Esophagus muscularis mucosa (tissue), 4 donors: ENCODE measurements around the gene NR5A2. TPM values are rescaled to one million over a fixed set of nuclear protein-coding genes. Genes with fewer than 3 reads are reported as not detected.

Experiments
- DNase-seq: peaks from one replicate; pipeline ENCODE4 v3.0.0-alpha.2; 2017; ENCODE audit errors: extremely low spot score
- H3K27ac ChIP-seq, 4 donors: fragments of 200-600 bp; sonication (generic); replicated peaks in 1 of 4; 1 replicate in 3 of 4; 2 replicates in 1 of 4; pipeline ENCODE4 v1.5.1; 2016 to 2019; ENCODE audit warnings: mild to moderate bottlenecking in 1 of 4
- H3K27me3 ChIP-seq, 4 donors: fragments of 200-600 bp; sonication (generic); one replicate each; pipeline versions ENCODE4 v1.5.1 to v1.6.0; 2016 to 2019
- H3K36me3 ChIP-seq, 4 donors: fragments of 200-600 bp; sonication (generic); one replicate each; pipeline ENCODE4 v1.5.1; 2016 to 2019
- H3K4me1 ChIP-seq, 4 donors: fragments of 200-600 bp; sonication (generic); one replicate each; pipeline ENCODE4 v1.5.1; 2016 to 2019
- H3K4me3 ChIP-seq, 4 donors: fragments of 200-600 bp; sonication (generic); 1 replicate in 2 of 4; 2 replicates in 2 of 4; pipeline ENCODE4 v1.5.1; 2016 to 2019; ENCODE audit warnings: mild to moderate bottlenecking in 4 of 4, moderate library complexity in 1 of 4
- H3K9me3 ChIP-seq, 4 donors: fragments of 200-600 bp; sonication (generic); 1 replicate in 3 of 4; 2 replicates in 1 of 4; pipeline ENCODE4 v1.5.1; 2016 to 2019
- EP300 ChIP-seq: sonication (generic); formaldehyde crosslinking; IDR thresholded peaks from one replicate; pipeline ENCODE4 v1.6.1; 2017; ENCODE audit warnings: antibody characterized with exemption
- POLR2A ChIP-seq: fragments of 450-650 bp; IDR thresholded peaks from one replicate; pipeline ENCODE4 v1.6.1; 2017; ENCODE audit warnings: antibody characterized with exemption, moderate library complexity, mild to moderate bottlenecking, low read depth
- POLR2AphosphoS5 ChIP-seq, 2 donors: sonication (generic); formaldehyde crosslinking; IDR thresholded peaks; one replicate each; pipeline ENCODE4 v1.6.1; 2017; ENCODE audit warnings: antibody characterized with exemption in 2 of 2
- WGBS: methylation state at CpG from one replicate; pipeline ENCODE4 v1.1.5; 2018; 5-methylcytosine and 5-hydroxymethylcytosine counted together
- intact Hi-C: fragments of 100-400 bp; cut with DNase I; formaldehyde crosslinking; loops from one replicate; pipeline ENCODE4 v1.15.1; 2023
- total RNA-seq, 4 donors: library from RNA; depleted of rRNA; stranded (reverse); fragments of >200 nt; gene quantifications; one replicate each; pipeline versions ENCODE4 v1.1.0 to v1.2.1, GENCODE V29; 2016
- TF ChIP-seq, protein P1 (sequence below), 3 experiments: fragments of 200-600 bp in 2 of 3; fragments of 450-650 bp in 1 of 3; sonication (generic) in 2 of 3; IDR thresholded peaks; one replicate each; pipeline ENCODE4 v1.5.1; 2017 to 2019; ENCODE audit warnings: antibody characterized with exemption in 3 of 3, mild to moderate bottlenecking in 2 of 3, moderate library complexity in 1 of 3

Gene NR5A2
- total RNA-seq, 4 donors from 2014 or later: 0.83 to 4.0 (median 2.9) TPM

DNA sequence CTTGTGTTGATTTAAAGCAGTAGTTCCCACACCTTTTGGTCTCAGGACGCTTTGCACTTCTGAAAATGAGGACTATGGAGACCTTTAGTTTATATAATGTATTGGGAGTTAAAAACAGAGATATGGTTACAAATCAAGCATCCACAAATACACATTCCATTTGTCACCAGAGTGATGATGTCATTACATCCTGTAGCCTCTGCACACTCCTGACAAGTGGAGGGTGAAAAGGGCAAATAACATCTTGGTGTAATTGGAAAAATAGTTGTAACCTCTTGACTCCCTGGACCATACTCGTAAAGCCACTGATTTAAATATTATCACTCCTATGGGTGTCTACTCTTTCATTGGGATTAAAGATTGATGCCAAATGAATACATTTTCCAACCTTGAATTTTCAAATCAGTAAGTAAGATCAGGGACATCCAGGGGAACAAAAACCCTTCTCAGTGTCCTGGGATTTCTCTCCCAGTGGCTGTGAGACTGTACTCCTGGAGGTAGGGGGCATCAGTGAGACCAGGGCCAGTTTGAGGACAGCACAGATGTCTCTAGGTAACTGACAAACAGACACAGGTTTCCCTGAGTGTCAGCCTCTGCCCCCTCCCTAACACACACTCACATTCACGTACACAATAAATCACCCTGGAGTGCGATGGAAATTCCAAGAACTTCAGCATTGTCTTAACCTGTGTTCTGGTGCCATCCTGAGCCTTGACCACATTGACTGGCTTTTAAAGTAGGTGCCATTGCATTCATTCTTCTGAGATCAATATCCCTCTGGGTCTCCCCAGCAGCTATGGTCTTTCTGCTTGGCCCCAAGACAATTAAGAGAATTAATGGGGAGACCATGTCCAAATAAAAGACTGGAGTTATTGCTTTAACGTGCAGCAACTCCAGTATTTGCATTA, 63.0 kb downstream of the NR5A2 start:
- TF ChIP-seq POLR2AphosphoS5 (IDR thresholded peaks at IDR 0.05): no peak
- TF ChIP-seq, protein P1, sequence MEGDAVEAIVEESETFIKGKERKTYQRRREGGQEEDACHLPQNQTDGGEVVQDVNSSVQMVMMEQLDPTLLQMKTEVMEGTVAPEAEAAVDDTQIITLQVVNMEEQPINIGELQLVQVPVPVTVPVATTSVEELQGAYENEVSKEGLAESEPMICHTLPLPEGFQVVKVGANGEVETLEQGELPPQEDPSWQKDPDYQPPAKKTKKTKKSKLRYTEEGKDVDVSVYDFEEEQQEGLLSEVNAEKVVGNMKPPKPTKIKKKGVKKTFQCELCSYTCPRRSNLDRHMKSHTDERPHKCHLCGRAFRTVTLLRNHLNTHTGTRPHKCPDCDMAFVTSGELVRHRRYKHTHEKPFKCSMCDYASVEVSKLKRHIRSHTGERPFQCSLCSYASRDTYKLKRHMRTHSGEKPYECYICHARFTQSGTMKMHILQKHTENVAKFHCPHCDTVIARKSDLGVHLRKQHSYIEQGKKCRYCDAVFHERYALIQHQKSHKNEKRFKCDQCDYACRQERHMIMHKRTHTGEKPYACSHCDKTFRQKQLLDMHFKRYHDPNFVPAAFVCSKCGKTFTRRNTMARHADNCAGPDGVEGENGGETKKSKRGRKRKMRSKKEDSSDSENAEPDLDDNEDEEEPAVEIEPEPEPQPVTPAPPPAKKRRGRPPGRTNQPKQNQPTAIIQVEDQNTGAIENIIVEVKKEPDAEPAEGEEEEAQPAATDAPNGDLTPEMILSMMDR (IDR thresholded peaks at IDR 0.05): no peak
- TF ChIP-seq POLR2A: no peak
- no peak for TF ChIP-seq EP300
- intact Hi-C loops: no loop called here
- WGBS: 74% methylated on average over 4 of the region's 5 CpGs
- Histone ChIP-seq H3K4me3 (no peak overlapping the region), H3K27me3 (no peaks in the 10 kb centered on the region), H3K36me3 (no peaks in the 10 kb centered on the region), H3K27ac (no peak overlapping the region), H3K9me3 (no peaks in the 10 kb centered on the region), H3K4me1 (no peaks in the 10 kb centered on the region)
- DNase-seq: no peak

DNA sequence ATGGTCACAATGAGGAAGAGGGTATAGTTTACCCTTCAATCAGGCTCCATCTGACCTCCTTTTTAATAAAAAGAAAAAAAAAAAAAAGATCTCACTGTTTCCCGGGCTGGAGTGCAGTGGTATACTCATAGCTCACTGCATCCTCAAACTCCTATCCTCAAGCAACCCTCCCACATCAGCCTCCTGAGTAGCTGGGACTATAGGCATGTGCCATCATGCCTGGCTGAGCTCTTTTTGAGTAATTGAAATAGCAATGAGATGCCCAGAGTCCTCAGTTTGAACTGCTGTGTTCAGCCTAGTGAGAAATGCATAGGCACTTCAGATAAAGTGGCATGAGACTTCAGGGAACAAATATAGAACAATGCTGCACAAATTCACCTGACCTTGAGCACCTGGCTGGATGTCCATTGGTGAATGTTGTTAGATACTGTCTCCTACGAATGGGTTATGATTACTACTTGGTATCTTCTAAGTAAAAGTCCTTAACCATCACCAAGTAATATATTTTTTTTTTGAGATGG, 67.6 kb downstream of the NR5A2 start:
- DNase-seq: no peak
- Histone ChIP-seq H3K9me3 (no peaks in the 10 kb centered on the region), H3K4me1 (peaks cover 5 to 14% (median 13%) of the 10 kb centered on the region in 4 donors), H3K36me3 (no peaks in the 10 kb centered on the region), H3K27ac (no peak overlapping the region), H3K27me3 (no peaks in the 10 kb centered on the region), H3K4me3 (no peak overlapping the region)
- intact Hi-C loops: no loop called here
- 75% methylated on average over 2 of the region's 2 CpGs for whole genome bisulfite sequencing
- TF ChIP-seq EP300 (no peak), POLR2AphosphoS5 (IDR thresholded peaks at IDR 0.05) (no peak), POLR2A (no peak)
- TF ChIP-seq, protein P1 (IDR thresholded peaks at IDR 0.05): no peak

DNA sequence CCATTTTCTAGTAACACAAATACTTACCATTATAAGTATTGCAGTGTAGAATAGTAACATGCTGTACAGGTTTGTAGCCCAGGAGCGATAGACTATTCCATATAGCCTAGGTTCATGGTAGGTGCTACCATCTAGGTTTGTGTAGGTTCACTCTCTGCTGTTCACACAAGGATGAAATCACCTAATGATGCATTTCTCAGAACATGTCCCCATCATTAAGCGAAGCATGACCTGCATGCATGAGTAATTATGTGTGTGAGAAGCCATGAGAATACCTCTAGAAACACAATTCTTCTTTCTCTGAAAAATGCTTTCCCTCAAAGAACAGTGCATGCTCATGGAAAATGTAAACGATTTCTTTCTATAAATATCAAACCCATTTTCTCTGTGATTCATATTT, 69.3 kb downstream of the NR5A2 start:
- no peak overlapping the region for H3K4me3 ChIP-seq
- TF ChIP-seq POLR2AphosphoS5 (IDR thresholded peaks at IDR 0.05): no peak
- intact Hi-C loops: no loop called here
- no peaks in the 10 kb centered on the region for H3K36me3 ChIP-seq
- H3K27ac ChIP-seq: no peak overlapping the region
- no peaks in the 10 kb centered on the region for H3K9me3 ChIP-seq
- DNase-seq: no peak
- 71% methylated on average over 3 of the region's 3 CpGs for WGBS
- H3K4me1 ChIP-seq: peaks cover 5 to 18% (median 13%) of the 10 kb centered on the region in 4 donors
- no peaks in the 10 kb centered on the region for H3K27me3 ChIP-seq

DNA sequence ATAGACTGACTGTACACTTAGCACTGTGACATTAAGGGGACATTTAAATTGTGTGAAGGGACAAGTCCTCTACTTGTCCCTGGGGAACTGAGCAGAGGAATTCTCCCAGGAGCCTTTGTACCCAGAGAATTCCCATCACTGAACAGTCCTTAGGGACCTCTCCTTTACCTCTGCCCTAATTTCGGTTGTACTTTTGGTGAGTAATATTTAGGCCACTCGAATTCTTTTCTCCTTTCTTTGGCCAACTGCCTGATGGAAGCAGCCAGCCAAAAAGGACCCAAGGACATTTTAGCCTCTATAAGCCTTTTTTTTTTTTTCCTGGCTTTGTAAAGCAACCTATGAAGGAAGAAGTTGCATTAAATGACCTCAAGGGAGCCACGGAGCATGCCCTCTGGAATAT, 71.5 kb downstream of the NR5A2 start:
- H3K27me3 ChIP-seq: no peaks in the 10 kb centered on the region
- H3K4me1 ChIP-seq: peaks cover 5 to 18% (median 13%) of the 10 kb centered on the region in 4 donors
- WGBS: 51% methylated on average over 3 of the region's 3 CpGs
- no peak for DNase-seq
- intact Hi-C loops: no loop called here
- no peak overlapping the region for H3K4me3 ChIP-seq
- no peaks in the 10 kb centered on the region for H3K36me3 ChIP-seq
- no peaks in the 10 kb centered on the region for H3K9me3 ChIP-seq
- TF ChIP-seq EP300: no peak
- TF ChIP-seq, protein P1 (IDR thresholded peaks at IDR 0.05): no peak
- TF ChIP-seq POLR2A: no peak
- no peak for TF ChIP-seq POLR2AphosphoS5 (IDR thresholded peaks at IDR 0.05)
- no peak overlapping the region for H3K27ac ChIP-seq

DNA sequence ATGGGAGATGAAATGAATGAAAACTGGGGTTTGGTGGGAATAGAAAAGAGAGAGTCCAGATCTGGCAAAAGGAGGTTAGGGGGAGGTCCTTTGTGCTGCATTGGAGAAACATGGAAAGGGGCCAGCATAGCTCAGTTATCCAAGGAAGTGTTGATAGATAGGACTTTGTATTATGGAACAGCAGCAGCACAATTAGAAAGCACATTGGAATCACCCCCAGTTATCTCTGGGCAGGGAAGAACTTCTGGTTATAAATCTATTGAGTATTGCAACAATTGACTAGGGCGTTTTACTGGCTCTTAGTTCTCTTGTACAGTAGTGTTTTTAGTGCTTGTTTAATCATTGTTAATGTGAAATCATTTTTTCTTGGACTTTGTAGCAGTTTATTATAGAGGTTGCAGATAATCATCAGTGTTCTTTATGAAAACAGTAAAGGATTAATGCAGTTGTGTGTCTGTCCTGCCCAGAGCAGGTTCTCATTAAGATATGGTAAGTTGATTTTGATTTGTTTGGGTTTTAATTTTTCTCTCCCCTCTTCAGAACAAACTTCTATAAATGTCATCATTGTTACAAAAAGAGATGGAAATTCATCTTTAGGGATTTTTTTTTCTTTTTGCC, 76.6 kb downstream of the NR5A2 start:
- H3K4me1 ChIP-seq: peaks cover 2 to 14% (median 7%) of the 10 kb centered on the region in 4 donors
- H3K9me3 ChIP-seq: no peaks in the 10 kb centered on the region
- no peak overlapping the region for H3K27ac ChIP-seq
- intact Hi-C loops: no loop called here
- no peaks in the 10 kb centered on the region for H3K27me3 ChIP-seq
- 65% methylated on average over 1 of the region's 1 CpG for WGBS
- no peaks in the 10 kb centered on the region for H3K36me3 ChIP-seq
- H3K4me3 ChIP-seq: no peak overlapping the region
- TF ChIP-seq POLR2A (no peak), POLR2AphosphoS5 (IDR thresholded peaks at IDR 0.05) (no peak), EP300 (no peak)
- TF ChIP-seq, protein P1 (IDR thresholded peaks at IDR 0.05): no peak
- no peak for DNase-seq
